Stomach (tissue), 4 donors: ENCODE results near the gene TP53I13.

Experiments
- EP300 ChIP-seq: sonication (generic); formaldehyde crosslinking; IDR thresholded peaks from one replicate; pipeline ENCODE4 v1.6.1; 2017; ENCODE audit warnings: antibody characterized with exemption
- POLR2A ChIP-seq, 4 donors: fragments of 450-650 bp; IDR thresholded peaks; one replicate each; pipeline ENCODE4 v1.6.1; 2016; ENCODE audit warnings: antibody characterized with exemption in 4 of 4, control low read depth in 2 of 4, mild to moderate bottlenecking in 1 of 4, moderate library complexity in 1 of 4
- TF ChIP-seq, protein P1 (sequence below), 7 experiments: fragments of 450-650 bp in 4 of 7; fragments of 200-600 bp in 3 of 7; sonication (generic) in 3 of 7; IDR thresholded peaks; one replicate each; pipeline ENCODE4 v1.5.1; 2016 to 2019; ENCODE audit warnings: antibody characterized with exemption in 7 of 7, control low read depth in 2 of 7, mild to moderate bottlenecking in 1 of 7

DNA sequence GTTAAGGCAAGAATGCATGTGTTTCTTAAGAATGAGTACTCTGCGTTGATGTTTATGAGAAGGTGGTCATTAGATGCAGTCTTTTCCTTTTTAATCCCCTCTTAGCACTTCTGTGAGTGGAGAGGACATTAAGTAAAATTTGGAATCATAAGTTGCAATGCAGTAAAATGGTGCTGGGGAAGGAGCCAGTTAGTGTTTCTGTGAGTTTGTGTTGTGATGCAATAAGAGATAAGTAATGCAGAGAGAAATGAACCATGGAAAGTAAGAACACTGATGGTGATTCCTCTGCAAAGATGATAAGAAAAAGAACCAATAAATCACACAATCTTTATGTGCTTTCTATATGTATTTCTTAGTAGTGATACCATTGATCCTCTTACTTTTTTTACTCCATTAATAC lies 21.7 kb upstream of the TP53I13 start:
- TF ChIP-seq, protein P1, sequence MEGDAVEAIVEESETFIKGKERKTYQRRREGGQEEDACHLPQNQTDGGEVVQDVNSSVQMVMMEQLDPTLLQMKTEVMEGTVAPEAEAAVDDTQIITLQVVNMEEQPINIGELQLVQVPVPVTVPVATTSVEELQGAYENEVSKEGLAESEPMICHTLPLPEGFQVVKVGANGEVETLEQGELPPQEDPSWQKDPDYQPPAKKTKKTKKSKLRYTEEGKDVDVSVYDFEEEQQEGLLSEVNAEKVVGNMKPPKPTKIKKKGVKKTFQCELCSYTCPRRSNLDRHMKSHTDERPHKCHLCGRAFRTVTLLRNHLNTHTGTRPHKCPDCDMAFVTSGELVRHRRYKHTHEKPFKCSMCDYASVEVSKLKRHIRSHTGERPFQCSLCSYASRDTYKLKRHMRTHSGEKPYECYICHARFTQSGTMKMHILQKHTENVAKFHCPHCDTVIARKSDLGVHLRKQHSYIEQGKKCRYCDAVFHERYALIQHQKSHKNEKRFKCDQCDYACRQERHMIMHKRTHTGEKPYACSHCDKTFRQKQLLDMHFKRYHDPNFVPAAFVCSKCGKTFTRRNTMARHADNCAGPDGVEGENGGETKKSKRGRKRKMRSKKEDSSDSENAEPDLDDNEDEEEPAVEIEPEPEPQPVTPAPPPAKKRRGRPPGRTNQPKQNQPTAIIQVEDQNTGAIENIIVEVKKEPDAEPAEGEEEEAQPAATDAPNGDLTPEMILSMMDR (IDR thresholded peaks at IDR 0.05), result no peak
- no peak for TF ChIP-seq POLR2A (IDR thresholded peaks at IDR 0.05)
- no peak for TF ChIP-seq EP300
